ENCODE results near the gene EXT2.

Gene EXT2

DNA sequence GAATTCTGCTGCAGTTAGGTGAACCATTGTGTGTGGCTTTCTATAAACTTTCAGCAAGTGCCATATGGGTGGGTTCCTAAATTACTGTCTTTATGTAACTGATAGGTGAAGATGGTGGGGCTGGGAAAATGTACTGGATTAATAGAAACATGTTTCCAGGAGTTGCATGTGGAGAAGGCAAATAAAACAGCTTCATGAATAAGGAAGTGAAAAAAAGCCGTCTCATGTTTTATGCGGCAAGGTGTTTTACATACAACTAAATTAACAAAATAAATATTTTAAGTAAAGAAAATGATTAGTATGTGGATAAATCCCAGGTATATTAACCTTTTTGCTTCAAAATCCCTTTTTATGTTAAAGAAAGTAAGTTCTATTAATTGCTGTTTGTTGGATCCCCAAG is 67.2 kb downstream of the EXT2 start:
- DNase-seq (ENCODE audit: low read depth in 2 of 2, low spot score in 1 of 2), result no peak

DNA sequence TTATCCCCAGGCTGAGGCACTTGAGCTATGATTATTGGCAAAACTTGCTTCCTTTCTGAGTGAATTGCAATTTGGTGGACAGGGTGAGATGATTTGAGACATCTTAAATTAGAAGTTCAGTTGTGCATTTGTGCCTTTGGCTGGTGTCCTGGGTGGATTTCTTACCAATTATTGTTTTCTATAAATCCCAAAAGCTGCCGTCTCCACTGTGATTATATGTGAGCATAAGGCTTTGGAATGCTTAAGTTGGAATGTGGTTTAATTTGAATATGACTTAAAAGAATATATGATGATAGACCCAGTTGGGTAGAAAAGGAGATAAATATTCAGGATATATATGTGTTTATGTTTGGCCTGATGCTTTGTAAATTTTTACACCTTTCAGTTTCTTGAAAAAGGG is 70.0 kb downstream of the EXT2 start:
- no peak for DNase-seq (ENCODE audit: low read depth in 2 of 2, low spot score in 1 of 2)

DNA sequence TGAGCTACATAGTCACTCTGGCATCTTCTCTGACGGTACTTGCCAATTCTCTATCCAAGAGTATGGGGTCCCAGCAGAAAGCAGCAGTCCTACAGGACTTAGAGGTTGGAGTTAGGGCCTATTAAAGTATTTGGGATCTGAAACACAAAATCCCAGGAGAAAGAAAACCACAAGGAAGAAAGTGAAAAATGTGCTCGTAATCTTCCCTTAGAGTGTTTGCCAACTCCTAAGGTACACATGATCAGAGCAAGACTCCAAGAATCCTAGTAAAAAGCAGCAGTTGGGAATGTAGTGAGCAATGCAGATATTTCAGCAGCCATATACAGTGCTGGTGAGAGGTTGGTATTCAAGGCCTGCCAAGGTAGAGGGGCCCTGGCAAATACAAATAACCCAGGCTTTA is 71.6 kb downstream of the EXT2 start:
- no peak for DNase-seq (ENCODE audit: low read depth in 2 of 2, low spot score in 1 of 2)

DNA sequence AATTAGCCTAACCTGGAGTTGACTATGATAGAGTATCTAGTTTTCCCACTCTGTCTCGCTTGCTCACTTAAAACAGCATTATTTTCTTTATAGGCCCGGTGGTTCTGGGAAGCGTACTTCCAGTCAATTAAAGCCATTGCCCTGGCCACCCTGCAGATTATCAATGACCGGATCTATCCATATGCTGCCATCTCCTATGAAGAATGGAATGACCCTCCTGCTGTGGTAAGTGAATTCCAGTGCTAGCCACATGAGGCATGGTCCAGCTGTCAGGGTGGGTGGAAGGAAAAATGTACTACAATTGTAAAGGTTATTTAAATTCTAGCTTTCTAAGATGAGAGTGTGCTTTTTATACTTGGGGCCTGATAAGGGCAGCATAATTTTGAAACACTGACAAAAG is 76.0 kb downstream of the EXT2 start:
- no peak for DNase-seq (ENCODE audit: low read depth in 2 of 2, low spot score in 1 of 2)

DNA sequence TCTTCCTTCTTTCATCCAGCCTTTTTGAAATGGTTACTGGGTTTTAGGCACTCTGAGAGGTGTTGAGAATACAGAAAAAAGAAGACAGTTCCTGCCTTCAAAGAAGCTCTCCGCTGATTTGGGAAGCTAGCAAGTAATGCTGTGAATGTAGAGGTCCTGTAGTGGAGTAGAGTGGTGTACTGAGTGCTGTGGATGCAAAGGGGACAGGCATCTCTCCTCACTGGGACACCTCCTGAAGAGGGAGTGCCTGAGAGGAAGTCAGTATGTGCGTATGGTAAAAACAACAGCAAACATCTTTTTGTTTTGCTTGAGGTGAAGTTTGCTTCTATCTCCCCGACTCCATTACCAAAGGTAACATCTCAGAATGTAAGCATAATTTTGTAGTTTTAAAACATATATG is 77.5 kb downstream of the EXT2 start:
- no peak for DNase-seq (ENCODE audit: low read depth in 2 of 2, low spot score in 1 of 2)

DNA sequence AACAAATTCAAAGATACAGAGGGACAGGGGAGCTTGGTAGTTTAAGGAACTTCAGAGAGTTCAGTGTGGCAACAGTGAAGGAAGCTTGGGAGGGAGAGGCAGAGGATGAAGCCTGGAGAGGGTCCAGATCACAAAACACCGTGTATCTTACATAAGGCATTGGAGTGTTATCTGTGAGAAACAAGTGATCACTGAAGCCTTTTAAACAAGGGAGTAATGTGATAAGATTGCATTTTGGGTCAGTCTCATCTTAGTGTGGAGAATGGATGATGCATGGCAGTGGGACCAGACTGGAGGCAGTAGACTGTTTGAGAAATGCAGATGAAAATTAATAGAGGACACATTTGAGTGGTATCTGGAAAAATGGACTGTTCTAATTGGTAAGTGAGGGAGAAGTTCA is 79.4 kb downstream of the EXT2 start:
- DNase-seq (ENCODE audit: low read depth in 2 of 2, low spot score in 1 of 2), result no peak

DNA sequence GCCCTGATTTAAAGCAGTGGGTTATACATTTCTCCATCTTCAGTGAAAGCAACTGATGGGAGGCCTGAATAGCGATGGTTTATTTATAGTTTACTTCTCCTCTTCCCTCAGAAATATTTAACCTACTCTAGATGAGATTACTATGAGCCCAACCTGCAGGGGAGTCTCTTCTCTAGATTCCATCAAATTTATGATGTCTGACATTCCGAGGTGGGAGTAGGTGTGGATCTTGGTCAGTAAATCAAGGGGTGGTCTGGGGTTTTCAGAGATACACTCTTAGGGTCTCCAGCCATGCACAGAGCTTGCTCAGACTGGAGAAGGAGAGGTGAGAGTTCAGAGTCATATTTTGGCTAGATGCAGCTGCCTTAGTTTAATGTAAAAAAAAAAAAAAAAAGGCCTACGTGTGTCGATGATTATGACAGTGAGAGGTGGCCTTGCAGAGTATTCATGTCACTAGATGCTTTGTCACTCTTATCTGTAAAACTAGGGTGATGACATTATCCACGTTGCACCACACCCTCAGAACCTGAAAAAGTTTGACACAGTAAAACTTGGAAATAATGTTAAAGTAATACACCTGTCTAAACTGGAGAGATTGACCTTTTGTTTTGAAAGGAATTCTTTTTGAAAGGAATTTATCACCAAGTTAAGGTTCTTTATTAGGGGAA is 81.2 kb downstream of the EXT2 start:
- no peak for DNase-seq (ENCODE audit: low read depth in 2 of 2, low spot score in 1 of 2)

DNA sequence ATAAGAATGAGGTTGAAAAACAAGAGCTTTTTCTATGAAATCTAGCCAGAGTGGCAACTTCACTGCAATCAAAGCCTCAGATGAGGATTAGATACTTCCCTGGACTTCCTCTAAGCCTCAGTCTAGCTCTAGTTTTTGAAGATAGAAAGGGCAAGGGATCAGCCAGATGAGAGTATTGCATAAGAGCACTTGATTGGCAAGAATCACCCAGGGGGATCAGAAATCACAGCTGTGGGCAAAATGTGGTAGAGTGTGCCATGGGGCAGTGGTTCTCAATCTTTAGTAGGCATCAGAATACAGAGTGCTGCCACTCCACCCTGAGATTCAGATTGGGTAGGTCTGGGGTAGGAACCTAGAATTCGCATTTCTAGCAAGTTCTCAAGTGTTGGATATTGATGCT is 82.4 kb downstream of the EXT2 start:
- DNase-seq (ENCODE audit: low read depth in 2 of 2, low spot score in 1 of 2), result no peak

DNA sequence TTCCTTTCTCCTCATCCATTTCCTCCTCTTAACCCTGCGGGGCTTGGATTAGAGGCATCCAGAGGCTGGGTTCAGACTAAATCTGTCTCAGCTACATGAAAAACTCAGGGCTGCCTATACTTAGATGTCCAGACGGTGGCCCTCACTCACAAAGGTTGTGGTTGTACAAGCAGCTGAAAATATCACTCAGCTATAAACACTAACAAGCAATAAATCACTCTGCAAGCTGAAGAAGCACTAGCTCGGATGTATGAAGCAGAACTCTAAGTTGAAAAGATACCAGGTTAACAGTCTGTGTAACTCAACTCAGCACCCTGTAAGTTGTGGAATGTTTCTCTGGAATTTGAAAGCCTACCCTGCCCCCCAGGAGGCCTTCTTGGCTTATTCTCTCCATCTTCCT is 82.9 kb downstream of the EXT2 start:
- DNase-seq (ENCODE audit: low read depth in 2 of 2, low spot score in 1 of 2), result no peak

DNA sequence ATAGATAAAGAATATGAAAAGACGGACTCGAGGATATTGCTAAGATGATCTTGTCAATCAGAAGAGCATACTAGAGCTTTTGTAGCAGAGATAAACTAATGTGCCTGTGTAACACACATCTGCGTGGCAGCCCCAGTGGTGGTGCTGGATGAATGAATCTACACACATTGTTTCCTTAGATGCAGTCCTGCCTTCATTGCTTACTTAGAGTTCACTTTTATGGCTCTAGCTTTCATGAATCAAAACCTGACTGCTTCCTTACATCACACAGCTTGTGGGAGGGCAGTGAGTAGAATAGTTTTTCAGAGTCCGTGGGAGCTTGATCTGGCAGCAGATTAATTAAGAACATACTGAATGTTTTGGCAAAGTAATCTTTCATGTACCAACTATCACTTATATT is 83.7 kb downstream of the EXT2 start:
- no peak for DNase-seq (ENCODE audit: low read depth in 2 of 2, low spot score in 1 of 2)

DNA sequence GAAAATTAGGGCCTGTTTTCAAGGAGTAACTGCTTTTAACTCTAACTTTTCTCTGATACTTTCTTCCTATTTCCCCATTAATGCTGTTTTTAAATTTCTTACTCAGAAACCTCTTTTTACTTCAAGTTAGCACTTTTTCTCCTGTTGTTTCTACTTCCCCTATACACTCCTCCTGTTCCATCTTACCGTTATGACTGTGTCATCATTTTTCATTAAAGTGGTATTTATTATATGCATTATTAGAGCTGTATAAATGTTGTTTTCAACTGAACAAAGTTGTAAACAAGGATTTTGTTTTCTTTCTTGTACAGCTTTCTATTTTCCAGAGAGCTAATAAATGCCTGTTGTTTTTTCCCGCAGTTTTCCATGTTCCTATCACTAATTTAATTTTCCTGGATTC is 84.6 kb downstream of the EXT2 start:
- no peak for DNase-seq (ENCODE audit: low read depth in 2 of 2, low spot score in 1 of 2)

DNA sequence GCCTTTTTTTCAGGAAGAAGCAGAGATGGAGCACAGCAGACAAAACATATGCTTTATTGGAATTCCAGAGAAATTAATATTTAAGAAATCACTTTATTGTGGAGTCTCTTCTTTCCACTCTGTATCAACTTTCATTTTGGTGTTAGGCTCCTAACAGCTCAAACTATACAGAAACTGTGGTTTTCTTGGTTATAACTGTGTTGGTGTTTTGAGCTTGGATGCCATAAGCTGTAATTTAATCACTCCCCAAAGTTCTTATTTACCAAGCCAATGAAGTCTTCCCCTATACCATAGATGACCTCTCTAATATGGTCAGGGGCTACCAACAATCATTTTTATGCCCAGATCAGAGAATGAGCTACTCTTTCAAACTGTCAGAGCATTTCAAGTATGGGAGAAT is 90.0 kb downstream of the EXT2 start:
- DNase-seq (ENCODE audit: low read depth in 2 of 2, low spot score in 1 of 2), result no peak

DNA sequence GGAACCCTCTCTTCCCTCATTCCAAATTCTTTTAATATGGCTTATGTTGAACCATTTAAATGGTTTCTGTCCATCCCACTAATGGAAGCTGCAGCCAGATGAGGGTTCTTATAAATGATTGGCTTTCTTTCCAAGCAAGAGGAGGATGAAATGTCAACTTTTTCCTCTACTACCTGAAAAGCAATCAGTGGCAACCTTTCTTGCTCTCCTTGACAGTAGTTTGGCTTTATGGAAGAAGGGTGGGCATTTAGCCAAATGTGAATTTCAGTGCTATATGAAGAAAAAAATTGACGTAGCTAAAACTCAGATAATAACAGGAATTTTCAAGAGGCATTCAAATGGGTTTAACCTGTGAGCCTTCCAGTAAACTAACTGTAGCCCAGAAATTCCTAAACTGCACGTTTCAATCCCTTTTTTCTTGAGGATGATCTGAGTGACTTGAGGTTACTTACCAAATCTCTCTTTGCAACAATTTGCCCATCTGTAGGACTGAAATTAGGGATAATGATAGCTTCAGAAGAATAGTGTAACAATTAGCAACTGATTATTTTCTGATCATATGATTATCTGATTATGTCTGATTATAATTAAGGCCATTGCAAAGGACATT is 90.9 kb downstream of the EXT2 start:
- no peak for DNase-seq (ENCODE audit: low read depth in 2 of 2, low spot score in 1 of 2)

DNA sequence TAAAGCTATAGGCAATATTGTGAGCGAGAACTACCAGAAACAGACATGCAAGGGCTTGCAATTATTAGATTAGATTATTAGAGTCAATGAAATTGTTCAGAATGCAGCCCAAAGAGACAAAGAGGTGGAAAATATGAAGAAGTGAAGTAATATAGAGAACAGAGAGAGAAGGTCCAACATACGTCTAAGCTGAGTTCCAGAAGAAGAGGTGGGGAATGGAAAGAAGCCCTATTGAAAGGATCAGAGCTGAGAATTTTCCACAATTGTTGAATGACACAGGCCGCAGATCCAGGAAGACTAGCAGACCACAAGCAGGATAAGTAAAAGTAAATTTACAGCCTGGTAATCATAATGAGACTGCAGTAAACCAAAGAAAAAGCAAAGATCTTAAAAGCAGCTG is 93.2 kb downstream of the EXT2 start:
- no peak for DNase-seq (ENCODE audit: low read depth in 2 of 2, low spot score in 1 of 2)

DNA sequence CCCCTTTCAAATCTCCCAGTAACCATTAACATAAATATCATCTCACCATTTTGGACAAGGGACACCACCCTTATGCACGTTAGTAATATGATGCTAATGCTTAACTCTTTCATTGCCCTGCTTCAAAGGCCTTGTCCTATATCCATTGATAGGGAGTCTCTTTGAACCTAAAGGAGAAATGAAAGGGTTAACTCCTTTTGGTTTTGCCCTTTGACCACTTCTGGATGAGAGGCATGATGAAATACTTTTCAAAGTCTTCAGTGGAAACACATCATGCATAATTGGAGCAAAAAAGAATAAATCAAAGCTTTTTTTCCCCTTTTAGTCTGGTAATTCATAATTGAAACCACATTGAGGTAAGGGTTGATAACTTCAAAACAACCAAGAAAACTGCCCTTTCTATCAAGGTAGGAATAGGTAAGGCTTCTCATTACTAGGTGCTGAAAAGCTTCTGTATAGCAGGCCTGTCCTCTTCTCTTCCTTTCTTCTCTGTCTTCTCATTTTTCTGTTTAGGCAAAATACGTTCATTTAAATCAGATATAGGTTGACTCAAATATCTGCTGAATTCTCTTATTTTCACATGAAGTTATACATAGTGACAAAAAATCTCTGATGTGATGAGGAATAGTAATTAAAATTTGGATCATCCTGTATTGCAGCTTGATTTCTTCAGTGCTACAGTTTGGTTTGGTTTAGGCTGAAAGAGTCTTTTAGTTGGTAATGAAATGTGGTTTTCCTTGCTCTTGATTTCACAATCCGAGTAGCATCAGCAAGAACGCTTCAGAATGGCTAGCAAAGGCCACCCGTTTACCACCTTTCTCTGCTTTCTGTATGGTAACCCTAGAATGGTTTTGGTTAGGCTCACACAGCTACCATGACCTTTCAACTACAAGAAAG is 94.8 kb downstream of the EXT2 start:
- DNase-seq (ENCODE audit: low read depth in 2 of 2, low spot score in 1 of 2), result no peak

DNA sequence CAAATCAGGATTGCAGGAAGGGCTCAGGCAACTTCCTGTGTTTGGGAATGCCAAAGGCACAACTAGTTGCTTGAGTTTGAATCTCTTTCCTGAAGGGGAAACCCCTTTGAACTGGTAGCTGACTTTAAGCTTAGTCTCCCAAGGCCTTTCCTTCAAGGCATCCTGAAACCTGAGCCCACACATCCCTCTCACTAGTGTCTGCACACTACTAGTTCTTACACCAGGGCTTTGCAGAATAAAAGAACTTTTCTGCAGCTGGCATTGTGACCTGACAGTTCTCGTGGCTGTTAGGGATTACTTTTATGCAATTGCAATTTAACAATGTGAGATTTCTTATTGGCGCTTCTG is 95.4 kb downstream of the EXT2 start:
- no peak for DNase-seq (ENCODE audit: low read depth in 2 of 2, low spot score in 1 of 2)

DNA sequence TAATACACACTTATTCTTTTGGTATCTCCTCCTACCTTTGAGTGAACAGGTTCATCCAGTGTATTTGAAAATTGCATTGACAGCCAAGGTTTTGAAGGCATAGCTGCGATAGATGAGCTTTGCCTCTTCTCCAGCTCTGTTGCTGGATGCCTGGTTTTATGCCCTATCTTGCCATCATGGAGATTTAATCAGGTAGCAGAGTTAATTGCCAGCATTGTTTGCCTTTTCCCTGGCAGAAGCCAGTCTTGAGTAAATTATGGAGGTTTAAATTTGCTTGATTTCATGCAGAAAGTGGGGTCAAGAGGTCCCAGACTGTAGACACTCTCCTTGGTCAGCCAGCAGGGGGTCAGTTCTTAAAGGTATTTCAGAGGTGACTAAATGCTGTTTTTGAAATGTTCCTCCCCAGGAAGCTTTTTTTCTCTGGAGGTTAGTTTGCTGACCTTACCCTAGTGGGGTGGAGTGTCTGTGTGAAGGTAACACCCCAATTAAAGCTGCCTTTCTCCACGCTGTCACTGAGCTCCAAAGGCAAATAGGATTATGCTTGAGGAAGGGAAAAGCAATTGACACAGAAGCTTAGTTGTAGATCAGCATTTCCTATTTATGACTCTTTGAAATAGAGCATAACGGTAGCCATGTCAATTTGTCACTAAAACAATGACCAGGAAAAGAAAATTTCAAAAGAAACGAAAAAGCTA is 96.0 kb downstream of the EXT2 start:
- no peak for DNase-seq (ENCODE audit: low read depth in 2 of 2, low spot score in 1 of 2)

DNA sequence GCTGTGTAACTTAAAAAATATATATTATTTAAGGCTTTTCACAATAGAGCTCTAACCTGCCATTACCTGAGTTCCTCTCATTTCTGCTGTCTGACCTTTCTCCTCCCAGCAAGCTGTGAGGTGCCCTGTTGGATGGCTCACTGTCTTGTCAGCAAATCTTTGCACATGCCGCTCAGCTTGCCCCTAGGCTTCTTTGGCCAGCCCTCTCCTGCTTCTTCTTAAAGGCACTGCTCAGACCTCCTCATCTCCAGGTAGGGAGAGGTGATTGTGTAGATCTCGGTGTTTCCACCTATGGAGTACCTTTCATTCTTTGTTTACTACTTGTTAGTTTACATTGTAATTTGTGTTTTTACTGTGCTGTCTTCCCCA is 96.5 kb downstream of the EXT2 start:
- DNase-seq (ENCODE audit: low read depth in 2 of 2, low spot score in 1 of 2), result no peak

DNA sequence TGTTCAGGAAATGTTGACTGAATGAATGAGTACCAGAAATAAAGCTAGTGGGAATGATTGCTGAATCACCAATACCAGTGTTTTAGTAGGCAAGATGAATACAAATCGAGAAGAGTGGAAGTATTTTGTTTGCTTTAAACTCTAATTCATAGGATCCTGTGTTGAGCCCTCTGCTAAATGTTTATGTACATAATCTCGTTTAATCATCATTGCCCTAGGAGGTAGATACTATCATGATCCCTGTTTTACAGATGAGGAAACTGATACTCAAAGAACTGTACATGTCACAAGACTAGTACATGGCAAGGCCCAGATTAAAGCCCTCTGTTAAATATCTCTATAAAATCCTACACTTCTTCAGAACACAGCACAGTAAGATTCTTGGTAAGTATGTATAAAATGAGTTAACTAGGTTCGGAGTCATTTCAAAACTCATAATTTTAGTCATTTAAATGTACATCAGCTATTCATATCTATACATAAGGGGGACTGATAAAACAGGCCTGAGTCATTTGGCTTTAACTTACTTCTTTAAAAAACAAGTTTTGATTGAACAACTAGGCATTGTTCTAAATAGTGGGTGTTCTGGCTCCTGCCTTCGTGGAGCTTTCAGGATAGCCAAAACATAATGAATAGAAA is 97.1 kb downstream of the EXT2 start:
- DNase-seq (ENCODE audit: low read depth in 2 of 2, low spot score in 1 of 2), result no peak

DNA sequence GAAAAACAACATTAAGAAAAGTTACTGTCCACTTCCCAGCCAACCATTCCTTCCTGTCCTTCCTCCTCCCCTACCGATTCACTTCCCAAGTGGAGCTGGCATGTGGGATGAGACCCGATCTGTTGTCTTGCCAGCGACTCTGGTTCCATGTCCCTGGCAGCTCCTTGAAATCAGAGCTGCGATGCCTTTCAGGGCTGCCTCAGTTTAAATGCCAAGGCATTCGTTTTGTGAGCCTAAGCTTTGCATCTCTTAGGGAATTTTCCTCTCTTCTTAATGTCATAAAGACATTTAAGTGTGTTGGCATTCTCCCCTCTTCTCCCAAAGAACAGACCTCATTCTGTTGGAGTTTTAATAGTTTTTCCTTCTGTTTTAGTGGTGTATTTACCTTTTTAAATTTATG is 98.4 kb downstream of the EXT2 start:
- no peak for DNase-seq (ENCODE audit: low read depth in 2 of 2, low spot score in 1 of 2)

DNA sequence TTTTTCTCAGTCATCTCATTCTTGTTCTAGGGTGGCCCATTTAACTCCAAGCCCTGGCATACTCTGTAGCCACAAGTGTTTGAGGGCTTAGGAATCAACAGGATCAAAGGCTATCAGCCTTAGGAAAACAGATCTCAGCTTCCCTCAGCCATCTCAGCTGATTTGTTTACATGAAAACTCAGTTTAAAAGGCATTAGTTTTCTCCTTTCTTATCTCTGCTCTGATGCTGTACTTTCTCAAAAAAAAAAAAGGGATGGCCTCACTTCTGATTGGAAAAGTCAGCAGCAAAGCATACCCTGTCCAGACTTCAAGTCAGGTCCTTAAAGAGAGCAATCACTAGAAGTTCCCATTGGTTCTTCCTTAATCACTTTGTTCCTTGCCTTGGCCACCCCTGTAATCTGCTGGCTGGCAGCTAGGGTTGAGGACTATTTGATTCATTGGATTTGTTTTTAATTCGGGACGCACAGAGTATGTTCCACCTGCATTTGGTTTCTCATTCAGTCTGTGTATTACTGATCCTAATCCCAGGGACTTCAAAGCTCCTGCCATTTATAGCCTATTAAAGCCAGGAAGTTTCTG is 102.8 kb downstream of the EXT2 start:
- no peak for DNase-seq (ENCODE audit: low read depth in 2 of 2, low spot score in 1 of 2)
